WTC11 (cell line): ENCODE measurements around the gene LSM5. TPM values are rescaled to one million over a fixed set of nuclear protein-coding genes. Genes with fewer than 3 reads are reported as not detected.

Experiments used
- ATAC-seq: fragments of 200-7000 bp; cut with Tn5 transposase; 2 replicates; pipeline ENCODE4 v1.10.0; 2021; ENCODE audit warnings: mild to moderate bottlenecking, moderate library complexity
- CTCF ChIA-PET: fragments of 300-600 bp; sonication (Branson Sonifier 250); formaldehyde crosslinking; loops from one replicate; lab custom pipeline; 2021; ENCODE audit warnings: antibody characterized with exemption; lab: Charles Lee
- POLR2A ChIA-PET: fragments of 350-600 bp; sonication (Branson Sonifier 250); formaldehyde crosslinking; loops from one replicate; lab custom pipeline; 2021; ENCODE audit warnings: antibody characterized with exemption; lab: Charles Lee
- DNase-seq: peaks from one replicate; pipeline ENCODE4 v3.0.0; 2021; ENCODE audit warnings: low spot score
- H3K27ac Mint-ChIP-seq: 2 replicates; pipeline ENCODE4 v1.8.0; 2021; ENCODE audit warnings: mixed read lengths
- H3K27me3 Mint-ChIP-seq: 2 replicates; pipeline ENCODE4 v1.8.0; 2021; ENCODE audit warnings: low read depth, mild to moderate bottlenecking, moderate library complexity, mixed read lengths
- H3K36me3 Mint-ChIP-seq: 2 replicates; pipeline ENCODE4 v1.8.0; 2021; ENCODE audit warnings: mixed read lengths
- H3K4me1 Mint-ChIP-seq: 2 replicates; pipeline ENCODE4 v1.8.0; 2022; ENCODE audit warnings: mixed read lengths
- H3K4me3 Mint-ChIP-seq: 2 replicates; pipeline ENCODE4 v1.8.0; 2021; ENCODE audit warnings: mild to moderate bottlenecking, moderate library complexity, mixed read lengths
- H3K9me3 Mint-ChIP-seq: 2 replicates; pipeline ENCODE4 v1.8.0; 2021; ENCODE audit warnings: mixed read lengths
- CBFB ChIP-seq: sonication (generic); formaldehyde crosslinking; IDR thresholded peaks from 2 replicates; pipeline ENCODE4 v1.8.1; 2022; ENCODE audit warnings: mild to moderate bottlenecking, low read depth, missing genetic modification reagents
- ELF4 ChIP-seq: sonication (generic); formaldehyde crosslinking; IDR thresholded peaks from 2 replicates; pipeline ENCODE4 v1.8.1; 2022; ENCODE audit warnings: low read depth, mild to moderate bottlenecking, moderate library complexity, missing genetic modification reagents
- ESRRA ChIP-seq: sonication (generic); formaldehyde crosslinking; IDR thresholded peaks from 2 replicates; pipeline ENCODE4 v1.8.1; 2022; ENCODE audit warnings: mild to moderate bottlenecking, missing genetic modification reagents, borderline replicate concordance
- FOXP1 ChIP-seq: sonication (generic); formaldehyde crosslinking; IDR thresholded peaks from 2 replicates; pipeline ENCODE4 v1.8.0; 2022; ENCODE audit warnings: missing genetic modification reagents, mild to moderate bottlenecking, moderate library complexity, borderline replicate concordance
- GABPB1 ChIP-seq: sonication (generic); formaldehyde crosslinking; IDR thresholded peaks from 2 replicates; pipeline ENCODE4 v1.8.1; 2023; ENCODE audit warnings: mild to moderate bottlenecking, missing genetic modification reagents
- GTF2I ChIP-seq: fragments of 250-450 bp; sonication (Bioruptor Pico); conservative IDR thresholded peaks from 2 replicates; pipeline ENCODE4 v1.4.0; 2021; ENCODE audit warnings: mild to moderate bottlenecking
- JUN ChIP-seq: sonication (generic); formaldehyde crosslinking; IDR thresholded peaks from 2 replicates; pipeline ENCODE4 v1.8.0; 2023; ENCODE audit warnings: mild to moderate bottlenecking, missing genetic modification reagents
- NFE2L1 ChIP-seq: sonication (generic); formaldehyde crosslinking; IDR thresholded peaks from 2 replicates; pipeline ENCODE4 v1.8.1; 2023; ENCODE audit warnings: missing genetic modification reagents
- PRRX2 ChIP-seq: fragments of 250-450 bp; sonication (Bioruptor Pico); IDR thresholded peaks from 2 replicates; pipeline ENCODE4 v1.8.0; 2021; ENCODE audit warnings: mild to moderate bottlenecking
- SOX15 ChIP-seq: fragments of 250-450 bp; sonication (Bioruptor Pico); IDR thresholded peaks from 2 replicates; pipeline ENCODE4 v1.9.0; 2021; ENCODE audit warnings: mild to moderate bottlenecking
- SP1 ChIP-seq: sonication (generic); formaldehyde crosslinking; conservative IDR thresholded peaks from 2 replicates; pipeline ENCODE4 v1.8.1; 2022; ENCODE audit warnings: missing genetic modification reagents
- TEAD1 ChIP-seq: sonication (generic); formaldehyde crosslinking; IDR thresholded peaks from 2 replicates; pipeline ENCODE4 v1.8.0; 2022; ENCODE audit warnings: mild to moderate bottlenecking, missing genetic modification reagents
- TEAD4 ChIP-seq: sonication (generic); formaldehyde crosslinking; IDR thresholded peaks from 2 replicates; pipeline ENCODE4 v1.8.0; 2022; ENCODE audit warnings: mild to moderate bottlenecking, missing genetic modification reagents
- ZNF423 ChIP-seq: fragments of 250-450 bp; sonication (Bioruptor Pico); IDR thresholded peaks from 2 replicates; pipeline ENCODE4 v2.1.2; 2022; ENCODE audit warnings: mild to moderate bottlenecking, moderate library complexity
- ZNF671 ChIP-seq: fragments of 250-450 bp; sonication (Bioruptor Pico); IDR thresholded peaks from 2 replicates; pipeline ENCODE4 v1.8.0; 2021; ENCODE audit warnings: mild to moderate bottlenecking
- total RNA-seq: library from RNA; stranded (reverse); gene quantifications from 3 replicates; pipeline ENCODE4 v1.2.3, GENCODE V29; 2021
- TF ChIP-seq, protein P1 (sequence below): sonication (generic); formaldehyde crosslinking; IDR thresholded peaks from 2 replicates; pipeline ENCODE4 v1.8.0; 2023; ENCODE audit warnings: missing genetic modification reagents, mild to moderate bottlenecking, borderline replicate concordance
- TF ChIP-seq, protein P2 (sequence below): sonication (generic); formaldehyde crosslinking; IDR thresholded peaks from 2 replicates; pipeline ENCODE4 v1.8.1; 2023; ENCODE audit warnings: mild to moderate bottlenecking, missing genetic modification reagents, moderate library complexity
- TF ChIP-seq, protein P3 (sequence below): sonication (generic); formaldehyde crosslinking; IDR thresholded peaks from 2 replicates; pipeline ENCODE4 v1.8.1; 2023; ENCODE audit warnings: mild to moderate bottlenecking, missing genetic modification reagents
- TF ChIP-seq, protein P4 (sequence below): sonication (generic); formaldehyde crosslinking; IDR thresholded peaks from 2 replicates; pipeline ENCODE4 v1.8.0; 2022; ENCODE audit warnings: mild to moderate bottlenecking, missing genetic modification reagents
- TF ChIP-seq, protein P5 (sequence below): sonication (generic); formaldehyde crosslinking; IDR thresholded peaks from 2 replicates; pipeline ENCODE4 v1.8.0; 2023; ENCODE audit warnings: missing genetic modification reagents

The LSM5 gene
- total RNA-seq, 1 experiment from 2014 or later: 89.5 TPM

DNA sequence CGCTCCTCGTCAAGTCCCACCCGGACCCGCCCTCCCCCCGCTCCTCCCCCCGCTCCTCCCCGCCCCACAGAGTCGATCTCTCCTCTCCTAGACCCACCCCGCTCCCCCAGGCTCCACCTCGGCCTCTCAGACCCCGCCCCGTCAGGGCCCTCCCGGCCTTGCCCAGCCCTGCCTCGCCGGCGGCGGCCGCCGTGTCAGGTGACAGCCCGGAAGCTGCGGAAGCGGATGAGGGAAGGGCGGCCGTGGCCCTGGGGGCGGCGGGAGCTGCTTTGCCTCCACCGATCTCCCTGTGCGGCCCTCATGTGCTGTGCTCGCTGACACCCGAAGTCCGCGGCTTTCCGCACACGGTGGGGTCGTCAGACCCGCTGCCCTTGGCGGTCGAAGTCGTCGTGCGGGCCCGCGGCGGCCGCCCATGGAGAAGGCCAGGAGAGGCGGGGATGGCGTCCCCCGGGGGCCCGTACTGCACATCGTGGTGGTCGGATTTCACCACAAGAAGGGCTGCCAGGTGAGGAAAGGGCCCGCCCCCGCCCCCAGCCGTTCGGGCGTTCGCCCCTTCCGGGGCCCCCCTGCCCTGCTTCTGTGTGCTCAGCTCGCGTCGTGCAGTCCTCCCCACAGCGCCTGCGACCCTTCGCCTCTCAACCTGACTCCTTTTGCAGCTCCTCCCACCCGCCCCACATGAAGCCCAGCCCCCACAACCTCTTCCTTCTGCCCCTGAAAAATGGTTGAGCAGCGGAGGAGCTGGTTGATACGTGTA, 5.3 kb upstream of the LSM5 start, which contains the start of gene AVL9 (continued):
- TF ChIP-seq, protein P1, sequence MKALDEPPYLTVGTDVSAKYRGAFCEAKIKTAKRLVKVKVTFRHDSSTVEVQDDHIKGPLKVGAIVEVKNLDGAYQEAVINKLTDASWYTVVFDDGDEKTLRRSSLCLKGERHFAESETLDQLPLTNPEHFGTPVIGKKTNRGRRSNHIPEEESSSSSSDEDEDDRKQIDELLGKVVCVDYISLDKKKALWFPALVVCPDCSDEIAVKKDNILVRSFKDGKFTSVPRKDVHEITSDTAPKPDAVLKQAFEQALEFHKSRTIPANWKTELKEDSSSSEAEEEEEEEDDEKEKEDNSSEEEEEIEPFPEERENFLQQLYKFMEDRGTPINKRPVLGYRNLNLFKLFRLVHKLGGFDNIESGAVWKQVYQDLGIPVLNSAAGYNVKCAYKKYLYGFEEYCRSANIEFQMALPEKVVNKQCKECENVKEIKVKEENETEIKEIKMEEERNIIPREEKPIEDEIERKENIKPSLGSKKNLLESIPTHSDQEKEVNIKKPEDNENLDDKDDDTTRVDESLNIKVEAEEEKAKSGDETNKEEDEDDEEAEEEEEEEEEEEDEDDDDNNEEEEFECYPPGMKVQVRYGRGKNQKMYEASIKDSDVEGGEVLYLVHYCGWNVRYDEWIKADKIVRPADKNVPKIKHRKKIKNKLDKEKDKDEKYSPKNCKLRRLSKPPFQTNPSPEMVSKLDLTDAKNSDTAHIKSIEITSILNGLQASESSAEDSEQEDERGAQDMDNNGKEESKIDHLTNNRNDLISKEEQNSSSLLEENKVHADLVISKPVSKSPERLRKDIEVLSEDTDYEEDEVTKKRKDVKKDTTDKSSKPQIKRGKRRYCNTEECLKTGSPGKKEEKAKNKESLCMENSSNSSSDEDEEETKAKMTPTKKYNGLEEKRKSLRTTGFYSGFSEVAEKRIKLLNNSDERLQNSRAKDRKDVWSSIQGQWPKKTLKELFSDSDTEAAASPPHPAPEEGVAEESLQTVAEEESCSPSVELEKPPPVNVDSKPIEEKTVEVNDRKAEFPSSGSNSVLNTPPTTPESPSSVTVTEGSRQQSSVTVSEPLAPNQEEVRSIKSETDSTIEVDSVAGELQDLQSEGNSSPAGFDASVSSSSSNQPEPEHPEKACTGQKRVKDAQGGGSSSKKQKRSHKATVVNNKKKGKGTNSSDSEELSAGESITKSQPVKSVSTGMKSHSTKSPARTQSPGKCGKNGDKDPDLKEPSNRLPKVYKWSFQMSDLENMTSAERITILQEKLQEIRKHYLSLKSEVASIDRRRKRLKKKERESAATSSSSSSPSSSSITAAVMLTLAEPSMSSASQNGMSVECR (CRISPR knock-in tag): peak; percentile 70; the same call in 1 of the 2 replicates
- peak; percentile 73; the same call in 1 of the 2 replicates for TF ChIP-seq NFE2L1 (CRISPR knock-in tag)
- peak; percentile 30; the same call in 1 of the 2 replicates for TF ChIP-seq ESRRA (CRISPR knock-in tag)
- TF ChIP-seq, protein P2, sequence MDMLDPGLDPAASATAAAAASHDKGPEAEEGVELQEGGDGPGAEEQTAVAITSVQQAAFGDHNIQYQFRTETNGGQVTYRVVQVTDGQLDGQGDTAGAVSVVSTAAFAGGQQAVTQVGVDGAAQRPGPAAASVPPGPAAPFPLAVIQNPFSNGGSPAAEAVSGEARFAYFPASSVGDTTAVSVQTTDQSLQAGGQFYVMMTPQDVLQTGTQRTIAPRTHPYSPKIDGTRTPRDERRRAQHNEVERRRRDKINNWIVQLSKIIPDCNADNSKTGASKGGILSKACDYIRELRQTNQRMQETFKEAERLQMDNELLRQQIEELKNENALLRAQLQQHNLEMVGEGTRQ: peak; percentile 91
- TF ChIP-seq GTF2I (CRISPR knock-in tag): no peak
- TF ChIP-seq, protein P3, sequence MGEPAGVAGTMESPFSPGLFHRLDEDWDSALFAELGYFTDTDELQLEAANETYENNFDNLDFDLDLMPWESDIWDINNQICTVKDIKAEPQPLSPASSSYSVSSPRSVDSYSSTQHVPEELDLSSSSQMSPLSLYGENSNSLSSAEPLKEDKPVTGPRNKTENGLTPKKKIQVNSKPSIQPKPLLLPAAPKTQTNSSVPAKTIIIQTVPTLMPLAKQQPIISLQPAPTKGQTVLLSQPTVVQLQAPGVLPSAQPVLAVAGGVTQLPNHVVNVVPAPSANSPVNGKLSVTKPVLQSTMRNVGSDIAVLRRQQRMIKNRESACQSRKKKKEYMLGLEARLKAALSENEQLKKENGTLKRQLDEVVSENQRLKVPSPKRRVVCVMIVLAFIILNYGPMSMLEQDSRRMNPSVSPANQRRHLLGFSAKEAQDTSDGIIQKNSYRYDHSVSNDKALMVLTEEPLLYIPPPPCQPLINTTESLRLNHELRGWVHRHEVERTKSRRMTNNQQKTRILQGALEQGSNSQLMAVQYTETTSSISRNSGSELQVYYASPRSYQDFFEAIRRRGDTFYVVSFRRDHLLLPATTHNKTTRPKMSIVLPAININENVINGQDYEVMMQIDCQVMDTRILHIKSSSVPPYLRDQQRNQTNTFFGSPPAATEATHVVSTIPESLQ (CRISPR knock-in tag): peak; percentile 36; the same call in 1 of the 2 replicates
- TF ChIP-seq FOXP1: peak; percentile 94
- peak; percentile 69; the same call in 1 of the 2 replicates for TF ChIP-seq JUN (CRISPR knock-in tag)
- TF ChIP-seq PRRX2: no peak
- no peak for TF ChIP-seq SOX15 (CRISPR knock-in tag)
- TF ChIP-seq TEAD4 (CRISPR knock-in tag): 0 out of 2 replicates have a peak, but pooled peaks have one; percentile 16

DNA sequence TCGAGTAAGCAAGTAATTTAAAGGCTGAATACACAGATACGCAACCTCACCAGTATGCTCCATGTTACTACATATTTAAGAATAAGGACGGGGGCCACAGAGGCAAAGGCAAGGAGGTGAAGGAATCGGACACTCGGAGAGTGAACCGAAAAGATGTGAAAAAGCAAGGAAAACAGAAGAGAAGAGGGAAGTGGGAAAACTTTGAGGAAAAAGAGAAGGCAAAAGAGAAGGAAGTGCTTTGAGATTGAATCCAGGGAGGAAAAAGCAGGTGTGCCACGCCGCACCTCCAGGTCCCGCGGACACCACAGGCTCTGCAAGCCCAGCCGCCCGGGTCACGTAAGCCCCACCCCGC, 4.7 kb upstream of the LSM5 start:
- no peak for DNase-seq
- H3K27me3 Mint-ChIP-seq: no peaks in the 10 kb centered on the region; the same call in 1 of the 2 replicates
- H3K4me1 Mint-ChIP-seq: peaks cover 16% of the 10 kb centered on the region
- H3K27ac Mint-ChIP-seq: peak overlapping the region; percentile 96
- ChIA-PET POLR2A (interaction anchor here (1.0 to 1.5 kb wide), 6 partner anchors 17 to 568 kb away, joined by 3 to 8 read pairs (median 3); partner anchors contain the start of gene NT5C3A), CTCF (interaction anchor here (0.9 kb wide), 1 partner anchor 15 kb away, joined by 3 read pairs; no protein-coding TSS in a partner anchor)
- H3K9me3 Mint-ChIP-seq: peaks cover 3% of the 10 kb centered on the region
- ATAC-seq: no peak
- peak overlapping the region; percentile 97 for H3K4me3 Mint-ChIP-seq
- peaks cover 13% of the 10 kb centered on the region for H3K36me3 Mint-ChIP-seq
- 0 out of 2 replicates have a peak, but pooled peaks have one; percentile 3 for TF ChIP-seq TEAD1 (CRISPR knock-in tag)
- no peak for TF ChIP-seq GABPB1 (CRISPR knock-in tag)
- TF ChIP-seq, all 79 proteins: peak for 1

DNA sequence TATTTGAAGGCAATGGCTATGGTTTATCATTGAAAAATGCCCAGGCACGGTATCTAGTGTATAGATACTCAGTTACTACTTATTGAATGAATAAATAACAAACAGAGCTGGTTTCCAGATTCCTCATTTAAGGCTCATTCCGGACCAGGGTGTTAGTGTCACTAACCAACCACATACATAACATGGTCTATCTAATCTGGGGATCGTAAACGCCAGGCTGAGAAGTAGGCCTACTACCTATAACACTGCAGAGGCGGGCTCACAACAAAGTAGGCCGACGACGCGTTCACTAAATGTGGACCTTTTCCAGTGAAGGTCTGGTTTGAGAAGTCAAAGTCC, 423 bp downstream of the LSM5 start:
- H3K9me3 Mint-ChIP-seq: no peaks in the 10 kb centered on the region
- CTCF ChIA-PET: interaction anchor here (2.1 kb wide), 1 partner anchor 10 kb away, joined by 6 read pairs; no protein-coding TSS in a partner anchor
- peaks cover 12% of the 10 kb centered on the region for H3K4me1 Mint-ChIP-seq
- TF ChIP-seq CBFB: no peak
- TF ChIP-seq, protein P4, sequence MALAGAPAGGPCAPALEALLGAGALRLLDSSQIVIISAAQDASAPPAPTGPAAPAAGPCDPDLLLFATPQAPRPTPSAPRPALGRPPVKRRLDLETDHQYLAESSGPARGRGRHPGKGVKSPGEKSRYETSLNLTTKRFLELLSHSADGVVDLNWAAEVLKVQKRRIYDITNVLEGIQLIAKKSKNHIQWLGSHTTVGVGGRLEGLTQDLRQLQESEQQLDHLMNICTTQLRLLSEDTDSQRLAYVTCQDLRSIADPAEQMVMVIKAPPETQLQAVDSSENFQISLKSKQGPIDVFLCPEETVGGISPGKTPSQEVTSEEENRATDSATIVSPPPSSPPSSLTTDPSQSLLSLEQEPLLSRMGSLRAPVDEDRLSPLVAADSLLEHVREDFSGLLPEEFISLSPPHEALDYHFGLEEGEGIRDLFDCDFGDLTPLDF (CRISPR knock-in tag): no peak
- TF ChIP-seq GABPB1 (CRISPR knock-in tag): no peak
- TF ChIP-seq, protein P2: no peak
- TF ChIP-seq ZNF423: no peak
- no peak for TF ChIP-seq ZNF671 (CRISPR knock-in tag)
- no peak for TF ChIP-seq ELF4 (CRISPR knock-in tag)
- TF ChIP-seq, protein P5, sequence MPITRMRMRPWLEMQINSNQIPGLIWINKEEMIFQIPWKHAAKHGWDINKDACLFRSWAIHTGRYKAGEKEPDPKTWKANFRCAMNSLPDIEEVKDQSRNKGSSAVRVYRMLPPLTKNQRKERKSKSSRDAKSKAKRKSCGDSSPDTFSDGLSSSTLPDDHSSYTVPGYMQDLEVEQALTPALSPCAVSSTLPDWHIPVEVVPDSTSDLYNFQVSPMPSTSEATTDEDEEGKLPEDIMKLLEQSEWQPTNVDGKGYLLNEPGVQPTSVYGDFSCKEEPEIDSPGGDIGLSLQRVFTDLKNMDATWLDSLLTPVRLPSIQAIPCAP (CRISPR knock-in tag): no peak
- no peak for TF ChIP-seq SP1 (CRISPR knock-in tag)

More for the DNA sequence above, 423 bp downstream of the LSM5 start:
- no peak for DNase-seq
- H3K4me3 Mint-ChIP-seq: peak overlapping the region; percentile 96
- H3K27me3 Mint-ChIP-seq: no peaks in the 10 kb centered on the region
- peaks cover 28% of the 10 kb centered on the region for H3K36me3 Mint-ChIP-seq
- no peak for ATAC-seq
- peak overlapping the region; percentile 93 for H3K27ac Mint-ChIP-seq
- POLR2A ChIA-PET: no interaction called here
